ENCODE results near the gene CBLN2.
A peak's percentile ranks its signal among the peaks of the same experiment; 100 is the strongest.

CBLN2 gene

GRCh38 chr18:72555101-72555500 is 11.0 kb upstream of the CBLN2 start:
- FAIRE-seq (no peak), DNase-seq (ENCODE audit: insufficient read length, low spot score) (no peak)
- no peak for TF ChIP-seq CTCF (IDR thresholded peaks at IDR 0.05; ENCODE audit: insufficient read depth, missing control alignments)

- FAIRE-seq (no peak), DNase-seq (ENCODE audit: insufficient read length, low spot score) (no peak)
- no peak for TF ChIP-seq CTCF (IDR thresholded peaks at IDR 0.05; ENCODE audit: insufficient read depth, missing control alignments)
Measured at GRCh38 chr18:72543357-72544055, 636 bp downstream of the CBLN2 start.

- no peak for FAIRE-seq
Measured at GRCh38 chr18:72542984-72543356, 1.2 kb downstream of the CBLN2 start.

GRCh38 chr18:72542342-72542741 is 1.8 kb downstream of the CBLN2 start:
- no peak for DNase-seq (ENCODE audit: insufficient read length, low spot score)
- TF ChIP-seq CTCF (IDR thresholded peaks at IDR 0.05; ENCODE audit: insufficient read depth, missing control alignments) = no peak
- no peak for FAIRE-seq

More at GRCh38 chr18:72542984-72543356, 1.2 kb downstream of the CBLN2 start:
- DNase-seq (ENCODE audit: insufficient read length, low spot score) = no peak
- TF ChIP-seq CTCF (IDR thresholded peaks at IDR 0.05; ENCODE audit: insufficient read depth, missing control alignments) = no peak

GRCh38 chr18:72541871-72542332 is 2.2 kb downstream of the CBLN2 start:
- TF ChIP-seq CTCF (IDR thresholded peaks at IDR 0.05; ENCODE audit: insufficient read depth, missing control alignments) = no peak
- no peak for DNase-seq (ENCODE audit: insufficient read length, low spot score)
- no peak for FAIRE-seq

- TF ChIP-seq CTCF (IDR thresholded peaks at IDR 0.05; ENCODE audit: insufficient read depth, missing control alignments) = no peak
- FAIRE-seq = peak; percentile 25
- no peak for DNase-seq (ENCODE audit: insufficient read length, low spot score)
Measured at GRCh38 chr18:72539901-72540300, 4.2 kb downstream of the CBLN2 start.

- TF ChIP-seq CTCF (IDR thresholded peaks at IDR 0.05; ENCODE audit: insufficient read depth, missing control alignments) = no peak
- no peak for FAIRE-seq
- DNase-seq (ENCODE audit: insufficient read length, low spot score) = no peak
Measured at GRCh38 chr18:72530622-72531021, 13.5 kb downstream of the CBLN2 start.
